GM21360 (cell line): ENCODE results near the gene HEXIM2.

ENCODE experiments used
- ATAC-seq: cut with Tn5 transposase; IDR thresholded peaks from one replicate; pipeline ENCODE4 v1.9.1; 2021; ENCODE audit warnings: mild to moderate bottlenecking, moderate library complexity; ENCODE audit not compliant: unreplicated experiment

Gene HEXIM2

GRCh38 chr17:45218895-45219661, 57.4 kb downstream of the HEXIM2 start:
- no peak for ATAC-seq
